HG02943 (cell line): ENCODE measurements around the gene CPNE2.
A peak's percentile ranks its signal among the peaks of the same experiment; 100 is the strongest.
"Not testable (repeated sequence)": the region's sequence is repeated elsewhere in the genome, so short reads cannot be mapped to it uniquely, and the experiment has no call there.

Experiments used
- ATAC-seq: cut with Tn5 transposase; IDR thresholded peaks from one replicate; pipeline ENCODE4 v1.9.1; 2021; ENCODE audit warnings: mild to moderate bottlenecking, low read depth, moderate library complexity; ENCODE audit not compliant: unreplicated experiment

The CPNE2 gene

DNA sequence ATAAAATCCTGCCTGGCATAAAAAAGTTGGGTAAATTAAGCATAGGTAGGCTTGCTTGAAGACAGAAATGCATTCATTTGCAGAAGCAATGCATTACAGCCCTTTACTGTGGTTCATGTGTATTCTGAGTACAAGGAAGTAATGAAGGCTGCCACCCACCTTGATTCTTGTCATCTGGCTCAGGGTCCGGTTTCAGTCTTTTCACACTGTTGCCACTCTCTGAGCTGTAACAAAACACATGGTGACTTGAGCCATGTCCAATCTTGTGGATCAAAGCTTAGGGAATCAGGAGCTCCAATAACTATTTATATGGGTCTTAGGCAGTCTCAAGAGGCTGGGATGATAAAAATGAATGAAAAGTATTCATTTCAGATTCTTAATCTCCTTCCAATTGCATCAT, 71.5 kb downstream of the CPNE2 start:
- no peak for ATAC-seq

- no peak for ATAC-seq
These were observed 73.1 kb downstream of the CPNE2 start for GRCh38 chr16:57165483-57165882.

- ATAC-seq: no peak
These were observed 73.6 kb downstream of the CPNE2 start for GRCh38 chr16:57165938-57166337.

GRCh38 chr16:57166451-57166850, 74.1 kb downstream of the CPNE2 start:
- no peak for ATAC-seq

- no peak for ATAC-seq
These were observed 74.6 kb downstream of the CPNE2 start for GRCh38 chr16:57166951-57167350.

- ATAC-seq: no peak
These were observed 75.2 kb downstream of the CPNE2 start for GRCh38 chr16:57167538-57167937.

DNA sequence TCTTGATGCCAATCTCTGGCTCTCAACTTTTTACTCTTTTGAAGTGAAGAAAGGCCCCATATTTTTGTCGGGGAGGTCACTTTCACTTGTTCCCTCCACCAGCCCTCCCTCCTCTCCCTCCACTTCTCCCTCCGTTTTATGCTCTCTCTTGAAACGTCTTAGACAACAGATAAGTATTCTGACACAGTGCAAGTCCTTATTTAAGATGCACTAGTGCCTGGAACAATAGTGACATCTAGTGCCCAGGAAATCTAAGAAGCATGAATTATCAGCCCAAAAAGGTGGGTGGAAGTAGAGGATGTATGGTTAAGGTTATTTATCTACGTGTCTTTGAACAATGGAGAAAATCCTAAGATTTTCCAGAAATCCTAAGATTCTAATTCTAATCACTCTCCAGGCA, 75.6 kb downstream of the CPNE2 start:
- no peak for ATAC-seq

GRCh38 chr16:57169327-57169726, 76.9 kb downstream of the CPNE2 start:
- no peak for ATAC-seq

GRCh38 chr16:57172721-57173290, 80.4 kb downstream of the CPNE2 start:
- ATAC-seq: no peak

DNA sequence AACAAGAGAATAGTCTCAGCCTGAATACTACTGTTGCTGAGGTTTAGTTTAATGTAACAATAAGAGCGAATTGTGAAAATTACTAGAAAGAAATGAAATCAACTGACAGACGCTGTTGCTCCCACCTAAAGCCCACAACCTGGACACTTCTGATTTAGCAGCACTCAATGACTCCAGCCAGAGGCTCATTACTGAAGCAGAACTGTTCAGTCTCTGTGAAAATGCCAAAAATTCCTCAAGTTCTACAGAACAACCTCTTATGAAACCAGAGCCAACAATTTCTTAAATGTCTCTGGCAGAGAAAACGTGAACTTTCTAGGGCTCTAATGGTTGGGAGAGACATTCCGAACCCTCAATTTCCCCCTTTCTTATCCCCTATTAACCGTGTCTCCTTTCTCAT, 83.5 kb downstream of the CPNE2 start:
- ATAC-seq: no peak

- ATAC-seq: no peak
These were observed 85.8 kb downstream of the CPNE2 start for GRCh38 chr16:57178196-57178595.

DNA sequence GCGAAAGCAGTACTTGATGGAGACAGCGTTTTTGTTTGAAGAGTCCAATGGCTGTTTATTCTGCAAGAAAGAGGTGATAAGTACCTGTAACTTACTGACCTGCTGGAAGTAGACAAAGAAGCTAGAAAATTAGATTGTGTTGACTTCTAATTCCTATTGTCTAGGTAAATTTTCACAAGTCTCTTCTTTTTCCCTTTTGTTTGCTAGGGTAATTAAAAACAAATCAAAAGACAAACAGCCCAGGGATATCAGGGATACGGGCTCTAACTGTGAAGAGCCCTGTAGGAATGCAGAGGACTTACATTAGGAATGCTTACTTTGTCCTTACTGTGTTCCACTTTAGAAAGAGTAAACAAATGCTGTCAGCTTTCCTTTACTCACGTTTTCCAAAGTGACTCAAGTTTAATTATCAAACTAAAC, 86.4 kb downstream of the CPNE2 start:
- ATAC-seq: no peak

DNA sequence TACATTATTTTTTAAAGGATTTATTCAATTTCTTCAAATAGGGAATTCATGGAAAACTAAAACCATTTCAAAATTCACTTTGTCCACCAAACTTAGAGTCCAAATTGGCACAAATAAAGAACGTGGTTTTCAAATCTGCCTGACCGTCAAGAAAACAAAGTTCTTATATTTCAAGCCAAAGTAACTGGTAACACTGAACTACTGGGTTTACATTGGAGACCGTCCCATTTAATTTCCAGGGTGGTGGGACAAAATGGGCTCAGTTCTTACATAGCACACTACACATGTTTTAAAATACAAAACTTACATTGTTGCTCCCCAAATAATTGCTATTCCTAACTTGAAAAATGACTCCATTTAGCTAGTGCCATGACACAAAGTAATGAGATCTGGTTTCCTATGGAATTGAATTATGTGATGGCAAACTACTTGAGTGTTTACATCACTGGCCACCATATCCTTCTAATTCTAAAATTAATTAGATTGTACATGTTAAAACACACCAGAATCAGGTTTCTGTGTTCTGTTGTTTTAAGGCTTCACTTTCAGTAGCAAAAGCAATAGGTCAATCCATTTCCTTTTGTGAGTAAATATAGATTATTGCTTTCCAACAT, 86.9 kb downstream of the CPNE2 start:
- no peak for ATAC-seq

DNA sequence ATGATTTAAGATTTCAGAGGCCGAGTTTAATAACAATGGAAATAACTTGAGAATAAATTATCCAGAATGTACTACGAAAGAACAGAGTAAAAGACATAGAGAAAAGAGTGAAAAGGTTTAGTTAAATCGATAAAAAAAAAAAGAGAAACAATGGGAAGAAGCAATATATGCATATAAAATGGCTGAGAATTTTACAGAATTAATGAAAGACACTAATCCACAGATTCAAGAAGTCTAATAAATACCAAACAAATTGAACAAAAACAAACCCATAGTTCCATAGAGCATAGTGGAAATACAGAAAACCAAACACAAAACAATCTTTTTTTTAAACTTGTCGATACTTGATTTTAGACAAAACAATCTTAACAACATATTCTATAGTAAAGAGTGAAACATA, 91.7 kb downstream of the CPNE2 start:
- no peak for ATAC-seq

- no peak for ATAC-seq
These were observed 92.6 kb downstream of the CPNE2 start for GRCh38 chr16:57184887-57185445.

GRCh38 chr16:57185446-57185944, 93.1 kb downstream of the CPNE2 start:
- peak; percentile 39 for ATAC-seq

DNA sequence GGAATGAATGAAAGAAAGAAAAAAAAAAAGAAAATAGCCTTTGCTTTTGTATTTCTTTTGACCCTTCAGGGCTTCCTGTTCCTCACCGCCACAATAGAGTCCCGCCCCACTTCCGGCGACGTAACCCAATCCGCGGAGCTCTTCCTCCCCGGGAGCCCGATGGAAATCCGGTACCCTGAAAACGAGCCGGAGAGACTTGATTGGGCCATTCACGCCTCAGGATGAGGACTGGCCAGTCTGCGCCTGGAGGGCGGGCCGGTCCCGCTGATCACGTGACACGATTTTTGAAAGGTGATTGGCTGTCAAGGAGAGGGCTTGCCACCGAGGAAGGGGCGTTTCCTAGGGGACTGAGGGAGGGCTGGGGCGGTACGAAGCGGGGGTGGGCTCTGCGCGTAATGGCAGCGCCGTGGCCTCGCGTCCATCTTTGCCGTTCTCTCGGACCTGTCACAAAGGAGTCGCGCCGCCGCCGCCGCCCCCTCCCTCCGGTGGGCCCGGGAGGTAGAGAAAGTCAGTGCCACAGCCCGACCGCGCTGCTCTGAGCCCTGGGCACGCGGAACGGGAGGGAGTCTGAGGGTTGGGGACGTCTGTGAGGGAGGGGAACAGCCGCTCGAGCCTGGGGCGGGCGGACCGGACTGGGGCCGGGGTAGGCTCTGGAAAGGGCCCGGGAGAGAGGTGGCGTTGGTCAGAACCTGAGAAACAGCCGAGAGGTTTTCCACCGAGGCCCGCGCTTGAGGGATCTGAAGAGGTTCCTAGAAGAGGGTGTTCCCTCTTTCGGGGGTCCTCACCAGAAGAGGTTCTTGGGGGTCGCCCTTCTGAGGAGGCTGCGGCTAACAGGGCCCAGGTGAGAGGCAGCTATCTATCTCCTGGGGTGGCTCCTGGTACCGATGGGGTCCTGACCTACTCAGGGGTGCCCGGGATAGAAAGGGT, 93.8 kb downstream of the CPNE2 start, which contains the start of the genes PSME3IP1 and RSPRY1:
Gene PSME3IP1 (minus strand): TSS at position 95 of the 927 bp plus-strand sequence. CDS start 12,185 bp downstream, outside the sequence.
Gene RSPRY1 (plus strand): TSS at position 385 of the 927 bp plus-strand sequence. CDS start 18,330 bp downstream, outside the sequence.
- peak; percentile 92 for ATAC-seq

- ATAC-seq: no peak
These were observed 94.8 kb downstream of the CPNE2 start for GRCh38 chr16:57186872-57187854.

GRCh38 chr16:57187902-57188710, 95.7 kb downstream of the CPNE2 start:
- not testable (repeated sequence) for ATAC-seq
